ENCODE data around the gene LAGE3.

LAGE3 gene

GRCh38 chrX:154515966-154516655, 37.0 kb upstream of the LAGE3 start, which contains the start of gene FAM3A:
TSS of gene FAM3A (minus strand) at chrX:154516232. CDS start at chrX:154515772, 460 bp downstream.
- Histone ChIP-seq H3K9me2 (ENCODE audit: low read depth, low read length) (no peaks in the 10 kb centered on the region), H2AFZ (ENCODE audit: low read length) (peak within 1 kb of the TSS; percentile 75; the same call in 1 of the 2 replicates), H3K27ac (ENCODE audit: low read depth, low read length, poor library complexity, severe bottlenecking) (peak within 1 kb of the TSS; percentile 40), H3F3A (ENCODE audit: insufficient read depth, low read length) (no peaks in the 10 kb centered on the region), H3K27me3 (ENCODE audit: insufficient read depth, low read length) (no peaks in the 10 kb centered on the region), H3K4me1 (ENCODE audit: insufficient read depth, low read length, severe bottlenecking) (peaks cover 13% of the 10 kb centered on the region), H3K4me2 (ENCODE audit: low read length) (peak within 1 kb of the TSS; percentile 96), H3K4me3 (ENCODE audit: low read depth, low read length, poor library complexity, severe bottlenecking) (peak within 1 kb of the TSS; percentile 78), H3K9ac (ENCODE audit: low read length) (peak within 1 kb of the TSS; percentile 90), H4K20me1 (ENCODE audit: insufficient read depth, low read length) (no peaks in the 10 kb centered on the region), H3K36me3 (ENCODE audit: insufficient read depth, low read length) (no peaks in the 10 kb centered on the region), H3K9me3 (ENCODE audit: low read length) (no peaks in the 10 kb centered on the region), H3K79me2 (ENCODE audit: insufficient read depth, low read length) (no peaks in the 10 kb centered on the region)
- TF ChIP-seq EZH2 (IDR thresholded peaks at IDR 0.05; ENCODE audit: borderline replicate concordance, low read length) = no peak
- no peak for TF ChIP-seq CTCF (IDR thresholded peaks at IDR 0.05; ENCODE audit: low read length)

GRCh38 chrX:154515090-154515965, 36.2 kb upstream of the LAGE3 start:
- Histone ChIP-seq H3K4me3 (ENCODE audit: low read depth, low read length, poor library complexity, severe bottlenecking) (peak overlapping the region; percentile 78), H3K9me2 (ENCODE audit: low read depth, low read length) (no peaks in the 10 kb centered on the region), H3K9me3 (ENCODE audit: low read length) (no peaks in the 10 kb centered on the region), H3F3A (ENCODE audit: insufficient read depth, low read length) (no peaks in the 10 kb centered on the region), H3K36me3 (ENCODE audit: insufficient read depth, low read length) (no peaks in the 10 kb centered on the region), H3K9ac (ENCODE audit: low read length) (peak overlapping the region; percentile 88), H3K27ac (ENCODE audit: low read depth, low read length, poor library complexity, severe bottlenecking) (peak overlapping the region; percentile 25), H3K27me3 (ENCODE audit: insufficient read depth, low read length) (no peaks in the 10 kb centered on the region), H3K79me2 (ENCODE audit: insufficient read depth, low read length) (no peaks in the 10 kb centered on the region), H3K4me1 (ENCODE audit: insufficient read depth, low read length, severe bottlenecking) (peaks cover 13% of the 10 kb centered on the region), H4K20me1 (ENCODE audit: insufficient read depth, low read length) (no peaks in the 10 kb centered on the region), H2AFZ (ENCODE audit: low read length) (no peak overlapping the region), H3K4me2 (ENCODE audit: low read length) (peak overlapping the region; percentile 96)
- no peak for TF ChIP-seq EZH2 (IDR thresholded peaks at IDR 0.05; ENCODE audit: borderline replicate concordance, low read length)
- no peak for TF ChIP-seq CTCF (IDR thresholded peaks at IDR 0.05; ENCODE audit: low read length)

GRCh38 chrX:154513716-154514115, 34.6 kb upstream of the LAGE3 start:
- H3K4me2 ChIP-seq (ENCODE audit: low read length) = no peak overlapping the region
- H3K4me1 ChIP-seq (ENCODE audit: insufficient read depth, low read length, severe bottlenecking) = peaks cover 13% of the 10 kb centered on the region
- H3K4me3 ChIP-seq (ENCODE audit: low read depth, low read length, poor library complexity, severe bottlenecking) = no peak overlapping the region
- H3F3A ChIP-seq (ENCODE audit: insufficient read depth, low read length) = no peaks in the 10 kb centered on the region
- H2AFZ ChIP-seq (ENCODE audit: low read length) = no peak overlapping the region
- no peaks in the 10 kb centered on the region for H4K20me1 ChIP-seq (ENCODE audit: insufficient read depth, low read length)
- H3K79me2 ChIP-seq (ENCODE audit: insufficient read depth, low read length) = no peaks in the 10 kb centered on the region
- no peaks in the 10 kb centered on the region for H3K9me2 ChIP-seq (ENCODE audit: low read depth, low read length)
- no peaks in the 10 kb centered on the region for H3K9me3 ChIP-seq (ENCODE audit: low read length)
- no peak overlapping the region for H3K9ac ChIP-seq (ENCODE audit: low read length)
- no peak overlapping the region for H3K27ac ChIP-seq (ENCODE audit: low read depth, low read length, poor library complexity, severe bottlenecking)
- no peak for TF ChIP-seq CTCF (IDR thresholded peaks at IDR 0.05; ENCODE audit: low read length)
- TF ChIP-seq EZH2 (IDR thresholded peaks at IDR 0.05; ENCODE audit: borderline replicate concordance, low read length) = no peak
- H3K27me3 ChIP-seq (ENCODE audit: insufficient read depth, low read length) = no peaks in the 10 kb centered on the region
- H3K36me3 ChIP-seq (ENCODE audit: insufficient read depth, low read length) = peaks cover 13% of the 10 kb centered on the region
